Glomerular visceral epithelial cell (primary cell): ENCODE results near the gene SAMD14.

ENCODE experiments used
- DNase-seq: peaks from one replicate; pipeline ENCODE4 v3.0.0-alpha.2; 2016; ENCODE audit errors: extremely low spot score

Gene SAMD14

GRCh38 chr17:50133028-50133768 lies 3.2 kb upstream of the SAMD14 start:
- DNase-seq = peak; percentile 54

- no peak for DNase-seq
These were observed 2.3 kb upstream of the SAMD14 start for GRCh38 chr17:50132104-50132794.

GRCh38 chr17:50130559-50131305 lies 772 bp upstream of the SAMD14 start:
- no peak for DNase-seq

GRCh38 chr17:50129353-50129727 lies 620 bp downstream of the SAMD14 start:
- DNase-seq = no peak

GRCh38 chr17:50128441-50129352 lies 1.3 kb downstream of the SAMD14 start:
- DNase-seq = no peak

- DNase-seq = peak; percentile 51
These were observed 2.1 kb downstream of the SAMD14 start for GRCh38 chr17:50127697-50128361.

- DNase-seq = no peak
These were observed 4.5 kb downstream of the SAMD14 start for GRCh38 chr17:50125420-50125997.

GRCh38 chr17:50123649-50124349 lies 6.2 kb downstream of the SAMD14 start:
- peak; percentile 69 for DNase-seq

GRCh38 chr17:50122945-50123344 lies 7.0 kb downstream of the SAMD14 start:
- no peak for DNase-seq

- no peak for DNase-seq
These were observed 9.3 kb downstream of the SAMD14 start for GRCh38 chr17:50120475-50121253.

- no peak for DNase-seq
These were observed 11.1 kb downstream of the SAMD14 start for GRCh38 chr17:50118828-50119218.

GRCh38 chr17:50118076-50118827 lies 11.7 kb downstream of the SAMD14 start:
- DNase-seq = no peak

GRCh38 chr17:50117202-50118051 lies 12.5 kb downstream of the SAMD14 start:
- DNase-seq = no peak

GRCh38 chr17:50115756-50116155 lies 14.2 kb downstream of the SAMD14 start:
- no peak for DNase-seq

GRCh38 chr17:50114849-50115357 lies 15.1 kb downstream of the SAMD14 start:
- DNase-seq = peak; percentile 57

- DNase-seq = no peak
These were observed 15.6 kb downstream of the SAMD14 start for GRCh38 chr17:50114401-50114800.

GRCh38 chr17:50113624-50114320 lies 16.2 kb downstream of the SAMD14 start:
- DNase-seq = no peak
